Erythroblast (primary cell): ENCODE measurements around the gene NEGR1.

Experiments
- GATA1 ChIP-seq: IDR thresholded peaks from 2 replicates; pipeline ENCODE4 v1.6.1; 2011; ENCODE audit warnings: low read depth, mild to moderate bottlenecking, control low read depth, low read length, moderate library complexity
- POLR2A ChIP-seq: IDR thresholded peaks from 2 replicates; pipeline ENCODE4 v1.6.1; 2011; ENCODE audit warnings: mild to moderate bottlenecking, low read length

DNA sequence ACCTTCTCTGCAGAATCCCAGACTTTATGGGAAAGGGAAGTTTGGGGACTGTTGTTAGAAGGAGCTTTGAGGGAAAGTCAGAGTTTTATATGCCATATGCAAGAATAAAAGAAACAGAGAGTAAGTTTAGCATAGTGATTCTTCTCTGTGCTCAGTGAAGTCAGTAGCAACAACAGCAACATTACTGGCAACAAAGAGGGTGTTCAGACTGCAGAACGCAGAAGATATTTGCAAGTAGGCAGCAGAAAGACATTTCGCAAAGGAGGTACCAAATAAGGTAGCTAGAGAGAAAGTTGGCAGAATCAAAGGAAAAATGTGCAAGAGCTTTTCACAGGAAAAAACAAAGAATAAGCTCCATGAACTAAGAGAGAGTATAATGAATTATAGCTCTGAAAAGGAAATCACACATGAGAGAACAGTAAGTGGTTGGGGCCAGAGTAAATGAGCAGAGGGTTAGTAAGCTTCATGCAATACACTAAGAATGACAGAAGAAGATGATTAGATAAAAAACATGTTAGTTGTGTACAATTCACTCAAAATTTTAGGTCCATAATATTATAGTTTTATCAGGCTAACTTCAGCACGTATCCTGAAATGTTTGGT lies 98.1 kb downstream of the NEGR1 start:
- TF ChIP-seq POLR2A (no peak), GATA1 (no peak)
